ENCODE data around the gene KCNMA1.

- TF ChIP-seq YY1 (IDR thresholded peaks at IDR 0.05; ENCODE audit: low read depth) (no peak), RAD21 (IDR thresholded peaks at IDR 0.05; ENCODE audit: low read depth) (no peak), ZBTB7A (IDR thresholded peaks at IDR 0.05; ENCODE audit: low read depth) (no peak), EGR1 (IDR thresholded peaks at IDR 0.05) (no peak), EP300 (IDR thresholded peaks at IDR 0.05; ENCODE audit: borderline replicate concordance) (no peak), TAF1 (IDR thresholded peaks at IDR 0.05; ENCODE audit: low read depth) (no peak), TEAD4 (IDR thresholded peaks at IDR 0.05) (no peak), FOXM1 (IDR thresholded peaks at IDR 0.05; ENCODE audit: borderline replicate concordance, low read depth) (no peak), CEBPB (IDR thresholded peaks at IDR 0.05) (no peak), CREB1 (IDR thresholded peaks at IDR 0.05; ENCODE audit: low read depth) (no peak)
- TF ChIP-seq, protein P1, sequence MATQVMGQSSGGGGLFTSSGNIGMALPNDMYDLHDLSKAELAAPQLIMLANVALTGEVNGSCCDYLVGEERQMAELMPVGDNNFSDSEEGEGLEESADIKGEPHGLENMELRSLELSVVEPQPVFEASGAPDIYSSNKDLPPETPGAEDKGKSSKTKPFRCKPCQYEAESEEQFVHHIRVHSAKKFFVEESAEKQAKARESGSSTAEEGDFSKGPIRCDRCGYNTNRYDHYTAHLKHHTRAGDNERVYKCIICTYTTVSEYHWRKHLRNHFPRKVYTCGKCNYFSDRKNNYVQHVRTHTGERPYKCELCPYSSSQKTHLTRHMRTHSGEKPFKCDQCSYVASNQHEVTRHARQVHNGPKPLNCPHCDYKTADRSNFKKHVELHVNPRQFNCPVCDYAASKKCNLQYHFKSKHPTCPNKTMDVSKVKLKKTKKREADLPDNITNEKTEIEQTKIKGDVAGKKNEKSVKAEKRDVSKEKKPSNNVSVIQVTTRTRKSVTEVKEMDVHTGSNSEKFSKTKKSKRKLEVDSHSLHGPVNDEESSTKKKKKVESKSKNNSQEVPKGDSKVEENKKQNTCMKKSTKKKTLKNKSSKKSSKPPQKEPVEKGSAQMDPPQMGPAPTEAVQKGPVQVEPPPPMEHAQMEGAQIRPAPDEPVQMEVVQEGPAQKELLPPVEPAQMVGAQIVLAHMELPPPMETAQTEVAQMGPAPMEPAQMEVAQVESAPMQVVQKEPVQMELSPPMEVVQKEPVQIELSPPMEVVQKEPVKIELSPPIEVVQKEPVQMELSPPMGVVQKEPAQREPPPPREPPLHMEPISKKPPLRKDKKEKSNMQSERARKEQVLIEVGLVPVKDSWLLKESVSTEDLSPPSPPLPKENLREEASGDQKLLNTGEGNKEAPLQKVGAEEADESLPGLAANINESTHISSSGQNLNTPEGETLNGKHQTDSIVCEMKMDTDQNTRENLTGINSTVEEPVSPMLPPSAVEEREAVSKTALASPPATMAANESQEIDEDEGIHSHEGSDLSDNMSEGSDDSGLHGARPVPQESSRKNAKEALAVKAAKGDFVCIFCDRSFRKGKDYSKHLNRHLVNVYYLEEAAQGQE (IDR thresholded peaks at IDR 0.05; ENCODE audit: low read depth), result no peak
- TF ChIP-seq, protein P2, sequence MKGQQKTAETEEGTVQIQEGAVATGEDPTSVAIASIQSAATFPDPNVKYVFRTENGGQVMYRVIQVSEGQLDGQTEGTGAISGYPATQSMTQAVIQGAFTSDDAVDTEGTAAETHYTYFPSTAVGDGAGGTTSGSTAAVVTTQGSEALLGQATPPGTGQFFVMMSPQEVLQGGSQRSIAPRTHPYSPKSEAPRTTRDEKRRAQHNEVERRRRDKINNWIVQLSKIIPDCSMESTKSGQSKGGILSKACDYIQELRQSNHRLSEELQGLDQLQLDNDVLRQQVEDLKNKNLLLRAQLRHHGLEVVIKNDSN (IDR thresholded peaks at IDR 0.05), result no peak
- TF ChIP-seq, protein P3, sequence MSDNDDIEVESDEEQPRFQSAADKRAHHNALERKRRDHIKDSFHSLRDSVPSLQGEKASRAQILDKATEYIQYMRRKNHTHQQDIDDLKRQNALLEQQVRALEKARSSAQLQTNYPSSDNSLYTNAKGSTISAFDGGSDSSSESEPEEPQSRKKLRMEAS (IDR thresholded peaks at IDR 0.05), result no peak
These were observed 769.3 kb downstream of the KCNMA1 start for GRCh38 chr10:76868098-76868977.

Data from Ishikawa (cell line).